ENCODE data around the gene TOGARAM1.

DNA sequence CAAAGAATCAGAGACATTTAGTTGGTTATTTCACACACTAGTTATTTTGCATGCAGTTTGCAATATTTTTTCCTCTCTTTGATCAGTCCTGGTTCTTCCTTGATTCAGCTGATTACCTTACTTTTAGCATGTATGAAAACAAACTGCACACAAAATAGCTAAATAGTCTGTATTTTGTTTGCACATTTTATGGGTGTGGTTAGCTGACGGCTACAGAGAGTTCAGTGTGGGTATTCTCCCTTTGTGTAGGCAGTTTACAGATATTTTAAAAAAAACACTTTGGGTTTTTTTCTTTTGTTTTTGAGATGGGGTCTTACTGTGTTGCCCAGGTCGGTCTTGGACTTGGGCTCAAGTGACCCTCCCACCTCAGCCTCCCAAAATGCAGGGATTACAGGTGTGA is 28.5 kb downstream of the TOGARAM1 start:
- TF ChIP-seq POLR2A (IDR thresholded peaks at IDR 0.05) = no peak
- no peak for TF ChIP-seq EP300 (IDR thresholded peaks at IDR 0.05)
- no peak for TF ChIP-seq CTCF (IDR thresholded peaks at IDR 0.05)
